Measurements from ENCODE around the gene HBB. TPM values are rescaled to one million over a fixed set of nuclear protein-coding genes. Genes with fewer than 3 reads are reported as not detected.

HBB gene
- total RNA-seq, 1 donor from 2014 or later = not detected

GRCh38 chr11:5227681-5228080 is 810 bp upstream of the HBB start:
- DNase-seq (ENCODE audit: low read depth, low spot score) = no peak

- DNase-seq (ENCODE audit: low read depth, low spot score) = no peak
These were observed 1.4 kb downstream of the HBB start for GRCh38 chr11:5225480-5225871.

GRCh38 chr11:5224538-5225479 is 2.1 kb downstream of the HBB start:
- no peak for DNase-seq (ENCODE audit: low read depth, low spot score)

GRCh38 chr11:5223686-5224085 is 3.2 kb downstream of the HBB start:
- DNase-seq (ENCODE audit: low read depth, low spot score) = no peak

GRCh38 chr11:5223146-5223545 is 3.7 kb downstream of the HBB start:
- no peak for DNase-seq (ENCODE audit: low read depth, low spot score)

- no peak for DNase-seq (ENCODE audit: low read depth, low spot score)
These were observed 16.4 kb downstream of the HBB start for GRCh38 chr11:5210376-5210885.

GRCh38 chr11:5204787-5205186 is 22.1 kb downstream of the HBB start:
- DNase-seq (ENCODE audit: low read depth, low spot score) = peak; percentile 22

- DNase-seq (ENCODE audit: low read depth, low spot score) = no peak
These were observed 23.5 kb downstream of the HBB start for GRCh38 chr11:5203366-5203765.

- DNase-seq (ENCODE audit: low read depth, low spot score) = no peak
These were observed 26.3 kb downstream of the HBB start, which contains the start of gene OR51V1 for GRCh38 chr11:5200582-5200981. Gene OR51V1 (minus strand): TSS chr11:5200682. CDS start chr11:5200682, 0 bp downstream.

GRCh38 chr11:5198285-5198684 is 28.6 kb downstream of the HBB start:
- DNase-seq (ENCODE audit: low read depth, low spot score) = no peak

- no peak for DNase-seq (ENCODE audit: low read depth, low spot score)
These were observed 29.3 kb downstream of the HBB start for GRCh38 chr11:5197536-5197935.

GRCh38 chr11:5196731-5197130 is 30.1 kb downstream of the HBB start:
- DNase-seq (ENCODE audit: low read depth, low spot score) = no peak

GRCh38 chr11:5196067-5196466 is 30.8 kb downstream of the HBB start:
- DNase-seq (ENCODE audit: low read depth, low spot score) = no peak

GRCh38 chr11:5192738-5193137 is 34.1 kb downstream of the HBB start:
- DNase-seq (ENCODE audit: low read depth, low spot score) = no peak

- DNase-seq (ENCODE audit: low read depth, low spot score) = no peak
These were observed 38.7 kb downstream of the HBB start for GRCh38 chr11:5188201-5188600.

GRCh38 chr11:5178046-5178837 is 48.6 kb downstream of the HBB start:
- DNase-seq (ENCODE audit: low read depth, low spot score) = no peak

Other genes with a start within 250 kb of the HBB start
- gene OR51L1, start 232.2 kb downstream of the HBB start, total RNA-seq = not detected in 2 replicates
- not detected in 2 replicates for gene OR52J3, start 180.5 kb downstream of the HBB start, total RNA-seq
- gene OR52E2, start 167.4 kb downstream of the HBB start, total RNA-seq = not detected in 2 replicates
- not detected in 2 replicates for gene OR52E1, start 157.5 kb downstream of the HBB start, total RNA-seq
- not detected in 2 replicates for gene OR52A5, start 88.7 kb downstream of the HBB start, total RNA-seq
- not detected in 2 replicates for gene OR52A1, start 72.3 kb downstream of the HBB start, total RNA-seq
- not detected in 2 replicates for gene OR51V1, start 26.4 kb downstream of the HBB start, total RNA-seq
- not detected in 2 replicates for gene HBD, start 7.4 kb upstream of the HBB start, total RNA-seq
- not detected in 2 replicates for gene HBG1, start 22.8 kb upstream of the HBB start, total RNA-seq
- not detected in 2 replicates for gene HBG2, start 27.7 kb upstream of the HBB start, total RNA-seq
- not detected in 2 replicates for gene HBE1, start 42.9 kb upstream of the HBB start, total RNA-seq
- not detected in 2 replicates for gene OR51B4, start 74.9 kb upstream of the HBB start, total RNA-seq
- gene OR51B2, start 97.2 kb upstream of the HBB start, total RNA-seq = not detected in 2 replicates
- gene OR51B5, start 116.5 kb upstream of the HBB start, total RNA-seq = not detected in 2 replicates
- gene OR51B6, start 124.4 kb upstream of the HBB start, total RNA-seq = not detected in 2 replicates
- not detected in 2 replicates for gene OR51M1, start 156.7 kb upstream of the HBB start, total RNA-seq
- gene OR51Q1, start 195.0 kb upstream of the HBB start, total RNA-seq = not detected in 2 replicates
- not detected in 2 replicates for gene OR51I1, start 214.4 kb upstream of the HBB start, total RNA-seq
- gene OR51I2, start 222.3 kb upstream of the HBB start, total RNA-seq = not detected in 2 replicates

Data from pulmonary artery endothelial cell (primary cell).